ENCODE measurements around the gene RAB11FIP3. TPM values are rescaled to one million over a fixed set of nuclear protein-coding genes. Genes with fewer than 3 reads are reported as not detected.
A peak's percentile ranks its signal among the peaks of the same experiment; 100 is the strongest.
"Not testable (repeated sequence)": the region's sequence is repeated elsewhere in the genome, so short reads cannot be mapped to it uniquely, and the experiment has no call there.

RAB11FIP3 gene
- total and polyA plus RNA-seq, 9 of the 15 experiments (the other 6 are each of a cell fraction or from before 2014, with no cell fraction given): 0.46 to 13.1 (median 4.3) TPM

DNA sequence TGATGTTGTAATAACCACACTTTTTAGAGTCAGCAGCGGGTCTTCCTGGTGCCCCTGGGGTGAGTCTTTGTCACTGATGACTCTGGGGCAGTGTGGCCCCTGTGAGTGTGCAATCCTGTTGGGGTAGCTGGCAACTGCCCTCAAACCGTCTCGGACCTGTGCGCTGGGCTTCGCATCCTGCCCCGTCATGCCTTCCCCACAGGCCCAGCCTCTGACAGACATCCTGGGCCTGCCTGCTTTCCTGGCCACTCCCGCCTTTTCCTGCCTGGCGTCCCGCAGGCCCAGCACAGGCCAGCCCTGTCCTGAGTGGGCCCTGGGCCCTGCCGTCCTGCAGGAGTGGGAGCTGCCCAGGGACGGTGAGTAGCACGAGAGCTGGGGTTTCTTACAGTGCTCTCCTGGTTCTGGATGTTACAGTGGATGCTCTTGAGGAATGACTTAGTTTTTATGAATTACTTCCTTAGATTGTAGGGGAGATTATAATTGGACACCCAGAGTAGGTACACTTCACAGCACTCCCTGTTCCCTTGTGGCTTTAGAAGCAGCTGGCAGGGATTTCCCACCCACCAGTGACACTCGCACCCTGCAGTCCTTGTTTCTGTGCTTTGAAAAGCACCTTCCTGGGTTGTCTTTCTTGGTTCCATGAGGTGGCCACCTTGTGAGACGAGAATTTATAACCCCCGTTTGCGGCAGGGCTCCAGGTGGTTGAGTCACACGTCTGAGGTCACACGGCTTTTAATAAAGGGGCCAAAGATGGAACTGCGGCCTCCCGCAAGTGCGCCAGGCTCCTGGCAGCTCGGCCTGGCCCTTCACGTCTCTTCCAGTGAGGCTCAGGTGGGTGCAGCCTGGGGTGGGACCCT is 52.1 kb downstream of the RAB11FIP3 start:
- ChIA-PET POLR2A (interaction anchor here (0.5 kb wide), 1 partner anchor 88 kb away, joined by 4 read pairs; no protein-coding TSS in a partner anchor), CTCF (ENCODE audit: low intra/inter-chr PET ratio) (no interaction called here)
- Histone ChIP-seq H3K27me3 (ENCODE audit: control insufficient read depth in 2 of 2, insufficient read depth in 2 of 2, low read length in 2 of 2) (no peaks in the 10 kb centered on the region), H3K4me2 (ENCODE audit: insufficient read depth, low read length) (no peak overlapping the region), H2AFZ (ENCODE audit: low read depth, low read length) (no peak overlapping the region), H3K9me3 (replicated peaks; ENCODE audit: control insufficient read depth, insufficient read depth, low read depth, low read length) (no peaks in the 10 kb centered on the region), H3K27ac (ENCODE audit: extremely low read depth, low read depth, low read length) (no peak overlapping the region), H3K36me3 (ENCODE audit: control insufficient read depth, insufficient read depth, low read length) (no peaks in the 10 kb centered on the region; the same call in 2 of the 3 replicates), H4K20me1 (replicated peaks; ENCODE audit: control insufficient read depth, insufficient read depth, low read length) (no peaks in the 10 kb centered on the region), H3K79me2 (ENCODE audit: control insufficient read depth, insufficient read depth, low read length) (no peaks in the 10 kb centered on the region), H3K4me1 (replicated peaks in 1 of 2; ENCODE audit: control insufficient read depth in 2 of 2, insufficient read depth in 2 of 2, low read length in 2 of 2) (peaks cover 2 to 14% of the 10 kb centered on the region in 2 experiments; a peak in 3 of 5 replicates), H3K9me1 (ENCODE audit: control insufficient read depth, insufficient read depth, low read length) (no peaks in the 10 kb centered on the region), H3K4me3 (no peak overlapping the region), H3K9ac (ENCODE audit: insufficient read depth in 1 of 2, low read depth in 2 of 2, low read length in 2 of 2) (peak overlapping the region in 1 of 2 experiments; percentile 72; a peak in 1 of 4 replicates)
- 73% methylated on average over 23 of the region's 23 CpGs for WGBS (ENCODE audit: insufficient coverage, low coverage, missing lambda C conversion rate)
- intact Hi-C loops (cut with micrococcal nuclease): no loop called here
- in situ Hi-C loops (cut with MboI): no loop called here
- no TSS peak for BruUV-seq (replicated peaks)
- DNase-seq (ENCODE audit: extremely low read depth in 1 of 4, low spot score in 3 of 4): no peak
- ATAC-seq: no peak
- no peak for TF ChIP-seq TEAD1 (CRISPR knock-in tag; IDR thresholded peaks at IDR 0.05)
- TF ChIP-seq GATAD2A (IDR thresholded peaks at IDR 0.05): no peak
- TF ChIP-seq ZNF347 (CRISPR knock-in tag; IDR thresholded peaks at IDR 0.05; ENCODE audit: low read depth): no peak
- no peak for TF ChIP-seq JUN (IDR thresholded peaks at IDR 0.05; ENCODE audit: borderline replicate concordance, low read depth, low read length)
- TF ChIP-seq JUN (CRISPR knock-in tag; IDR thresholded peaks at IDR 0.05; ENCODE audit: borderline replicate concordance): no peak
- TF ChIP-seq SMARCB1 (IDR thresholded peaks at IDR 0.05; ENCODE audit: insufficient read length, low read depth): no peak
- no peak for TF ChIP-seq TSC22D4 (tag; IDR thresholded peaks at IDR 0.05)
- TF ChIP-seq, protein P1, sequence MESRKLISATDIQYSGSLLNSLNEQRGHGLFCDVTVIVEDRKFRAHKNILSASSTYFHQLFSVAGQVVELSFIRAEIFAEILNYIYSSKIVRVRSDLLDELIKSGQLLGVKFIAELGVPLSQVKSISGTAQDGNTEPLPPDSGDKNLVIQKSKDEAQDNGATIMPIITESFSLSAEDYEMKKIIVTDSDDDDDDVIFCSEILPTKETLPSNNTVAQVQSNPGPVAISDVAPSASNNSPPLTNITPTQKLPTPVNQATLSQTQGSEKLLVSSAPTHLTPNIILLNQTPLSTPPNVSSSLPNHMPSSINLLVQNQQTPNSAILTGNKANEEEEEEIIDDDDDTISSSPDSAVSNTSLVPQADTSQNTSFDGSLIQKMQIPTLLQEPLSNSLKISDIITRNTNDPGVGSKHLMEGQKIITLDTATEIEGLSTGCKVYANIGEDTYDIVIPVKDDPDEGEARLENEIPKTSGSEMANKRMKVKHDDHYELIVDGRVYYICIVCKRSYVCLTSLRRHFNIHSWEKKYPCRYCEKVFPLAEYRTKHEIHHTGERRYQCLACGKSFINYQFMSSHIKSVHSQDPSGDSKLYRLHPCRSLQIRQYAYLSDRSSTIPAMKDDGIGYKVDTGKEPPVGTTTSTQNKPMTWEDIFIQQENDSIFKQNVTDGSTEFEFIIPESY (CRISPR knock-in tag; IDR thresholded peaks at IDR 0.05): peak; percentile 95
- TF ChIP-seq SAFB (IDR thresholded peaks at IDR 0.05; ENCODE audit: borderline replicate concordance, low read depth, low read length): no peak
- no peak for FAIRE-seq

DNA sequence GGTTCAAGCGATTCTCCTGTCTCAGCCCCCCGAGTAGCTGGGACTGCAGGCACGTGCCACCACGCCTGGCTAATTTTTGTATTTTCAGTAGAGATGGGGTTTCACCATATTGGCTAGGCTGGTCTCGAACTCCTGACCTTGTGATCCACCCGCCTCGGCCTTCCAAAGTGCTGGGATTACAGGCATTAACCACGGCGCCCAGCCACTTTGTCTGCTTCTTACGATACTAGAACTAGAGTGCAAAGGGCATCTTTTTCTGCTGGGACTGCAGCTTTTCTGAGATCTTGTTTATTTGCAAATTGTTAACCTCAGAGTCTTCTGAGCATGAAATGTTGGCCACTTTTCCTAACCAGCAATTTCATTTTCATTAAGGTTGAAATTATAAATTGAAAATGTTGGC is 52.8 kb downstream of the RAB11FIP3 start:
- H3K79me2 ChIP-seq (ENCODE audit: control insufficient read depth, insufficient read depth, low read length); in situ Hi-C loops (cut with MboI); CTCF ChIA-PET (ENCODE audit: low intra/inter-chr PET ratio); H3K9me3 ChIP-seq (replicated peaks; ENCODE audit: control insufficient read depth, insufficient read depth, low read depth, low read length); intact Hi-C loops (cut with micrococcal nuclease); FAIRE-seq; H3K36me3 ChIP-seq (ENCODE audit: control insufficient read depth, insufficient read depth, low read length); H3K4me3 ChIP-seq; H3K27me3 ChIP-seq (ENCODE audit: control insufficient read depth in 2 of 2, insufficient read depth in 2 of 2, low read length in 2 of 2); ATAC-seq; H3K27ac ChIP-seq (ENCODE audit: extremely low read depth, low read depth, low read length); DNase-seq (ENCODE audit: extremely low read depth in 1 of 4, low spot score in 3 of 4); H2AFZ ChIP-seq (ENCODE audit: low read depth, low read length); H4K20me1 ChIP-seq (replicated peaks; ENCODE audit: control insufficient read depth, insufficient read depth, low read length); H3K9me1 ChIP-seq (ENCODE audit: control insufficient read depth, insufficient read depth, low read length); BruUV-seq (replicated peaks); H3K4me2 ChIP-seq (ENCODE audit: insufficient read depth, low read length); H3K9ac ChIP-seq (ENCODE audit: insufficient read depth in 1 of 2, low read depth in 2 of 2, low read length in 2 of 2): not testable (repeated sequence)
- 74% methylated on average over 6 of the region's 10 CpGs for WGBS (ENCODE audit: insufficient coverage, low coverage, missing lambda C conversion rate)
- POLR2A ChIA-PET: interaction anchor here (0.5 kb wide), 2 partner anchors 21 to 89 kb away, joined by 3 to 4 read pairs; no protein-coding TSS in a partner anchor
- peaks cover 3 to 22% of the 10 kb centered on the region in 2 experiments; a peak in 4 of 5 replicates for H3K4me1 ChIP-seq (replicated peaks in 1 of 2; ENCODE audit: control insufficient read depth in 2 of 2, insufficient read depth in 2 of 2, low read length in 2 of 2)

All from K562 (cell line).